ENCODE results near the gene PTPRN2. TPM values are rescaled to one million over a fixed set of nuclear protein-coding genes. Genes with fewer than 3 reads are reported as not detected.

The PTPRN2 gene
- total RNA-seq, 1 experiment from 2014 or later = 1.7 TPM

- H3K4me2 ChIP-seq (ENCODE audit: low read depth, low read length, poor library complexity, severe bottlenecking) = no peak overlapping the region
- H3K36me3 ChIP-seq (ENCODE audit: insufficient read depth, low read length) = no peaks in the 10 kb centered on the region
Measured at GRCh38 chr7:157991761-157992160, 595.9 kb downstream of the PTPRN2 start.

DNA sequence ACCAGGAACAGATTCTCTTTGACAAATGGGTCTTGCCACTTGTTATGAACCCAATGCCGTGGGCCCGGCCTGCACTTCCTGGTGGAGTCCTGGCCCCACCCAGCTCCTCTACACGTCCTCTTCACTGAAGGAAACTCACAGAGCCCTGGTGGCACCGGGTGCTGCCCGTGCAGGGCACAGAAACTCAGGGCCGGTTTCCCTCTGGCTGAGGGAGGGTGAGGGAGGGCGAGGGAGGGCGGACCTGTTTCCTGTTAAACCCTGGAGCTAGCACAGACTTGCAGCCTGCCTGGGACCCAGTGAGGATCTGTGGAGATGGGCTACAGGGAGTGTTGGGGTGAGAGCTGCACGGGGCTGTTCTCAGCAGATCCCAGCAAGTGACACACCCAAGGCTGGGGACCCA lies 596.3 kb downstream of the PTPRN2 start:
- H3K79me2 ChIP-seq (ENCODE audit: low read length) = no peaks in the 10 kb centered on the region
- H3K4me1 ChIP-seq (ENCODE audit: low read length) = no peaks in the 10 kb centered on the region
- H2AFZ ChIP-seq (ENCODE audit: low read length) = no peak overlapping the region
- no peak overlapping the region for H3K27ac ChIP-seq (ENCODE audit: low read length)
- no peak overlapping the region for H3K4me3 ChIP-seq (ENCODE audit: low read length)
- no peaks in the 10 kb centered on the region for H3K9me2 ChIP-seq (replicated peaks; ENCODE audit: insufficient read depth, low read length)
- H3K36me3 ChIP-seq (ENCODE audit: insufficient read depth, low read length) = no peaks in the 10 kb centered on the region
- no peaks in the 10 kb centered on the region for H3K9me3 ChIP-seq (ENCODE audit: low read length)
- H3K27me3 ChIP-seq (ENCODE audit: low read length) = no peaks in the 10 kb centered on the region
- DNase-seq = no peak
- H3K9ac ChIP-seq (ENCODE audit: low read length) = no peak overlapping the region
- no peak overlapping the region for H3K4me2 ChIP-seq (ENCODE audit: low read depth, low read length, poor library complexity, severe bottlenecking)
- H4K20me1 ChIP-seq (ENCODE audit: insufficient read depth, low read depth, low read length) = no peaks in the 10 kb centered on the region

More at GRCh38 chr7:157991761-157992160, 595.9 kb downstream of the PTPRN2 start:
- Histone ChIP-seq H3K4me3 (ENCODE audit: low read length) (no peak overlapping the region), H3K27ac (ENCODE audit: low read length) (no peak overlapping the region), H2AFZ (ENCODE audit: low read length) (no peak overlapping the region), H3K9ac (ENCODE audit: low read length) (no peak overlapping the region), H3K9me2 (replicated peaks; ENCODE audit: insufficient read depth, low read length) (no peaks in the 10 kb centered on the region), H4K20me1 (ENCODE audit: insufficient read depth, low read depth, low read length) (no peaks in the 10 kb centered on the region), H3K27me3 (ENCODE audit: low read length) (no peaks in the 10 kb centered on the region), H3K4me1 (ENCODE audit: low read length) (no peaks in the 10 kb centered on the region), H3K9me3 (ENCODE audit: low read length) (no peaks in the 10 kb centered on the region), H3K79me2 (ENCODE audit: low read length) (no peaks in the 10 kb centered on the region)
- DNase-seq = no peak

DNA sequence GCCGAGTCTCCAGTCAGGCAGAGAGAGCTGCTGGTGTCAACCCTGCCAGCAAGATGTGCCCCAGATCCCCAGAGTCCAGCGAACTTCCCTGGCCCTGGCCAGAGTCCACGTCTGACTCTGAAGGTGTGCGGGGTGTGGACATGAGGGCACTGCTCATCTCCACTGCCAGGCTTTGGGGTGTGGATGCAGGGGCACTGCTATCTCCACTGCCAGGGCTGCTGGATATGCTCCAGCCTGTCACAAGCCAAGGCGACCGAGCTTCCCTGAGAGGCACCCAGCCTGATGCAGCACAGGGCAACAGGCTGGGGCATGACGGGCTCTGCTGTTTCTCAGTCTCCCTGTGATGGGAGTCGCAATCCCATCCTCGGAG lies 596.8 kb downstream of the PTPRN2 start:
- Histone ChIP-seq H3K36me3 (ENCODE audit: insufficient read depth, low read length) (no peaks in the 10 kb centered on the region), H3K4me3 (ENCODE audit: low read length) (no peak overlapping the region), H3K27ac (ENCODE audit: low read length) (no peak overlapping the region), H2AFZ (ENCODE audit: low read length) (no peak overlapping the region), H4K20me1 (ENCODE audit: insufficient read depth, low read depth, low read length) (no peaks in the 10 kb centered on the region), H3K27me3 (ENCODE audit: low read length) (no peaks in the 10 kb centered on the region), H3K79me2 (ENCODE audit: low read length) (no peaks in the 10 kb centered on the region), H3K9me3 (ENCODE audit: low read length) (no peaks in the 10 kb centered on the region), H3K4me2 (ENCODE audit: low read depth, low read length, poor library complexity, severe bottlenecking) (no peak overlapping the region), H3K9ac (ENCODE audit: low read length) (no peak overlapping the region), H3K4me1 (ENCODE audit: low read length) (no peaks in the 10 kb centered on the region), H3K9me2 (replicated peaks; ENCODE audit: insufficient read depth, low read length) (no peaks in the 10 kb centered on the region)
- DNase-seq = no peak

GRCh38 chr7:157990226-157990880 lies 597.3 kb downstream of the PTPRN2 start:
- H3K9me3 ChIP-seq (ENCODE audit: low read length) = no peaks in the 10 kb centered on the region
- no peak overlapping the region for H2AFZ ChIP-seq (ENCODE audit: low read length)
- H3K9ac ChIP-seq (ENCODE audit: low read length) = no peak overlapping the region
- H3K4me2 ChIP-seq (ENCODE audit: low read depth, low read length, poor library complexity, severe bottlenecking) = no peak overlapping the region
- H3K4me1 ChIP-seq (ENCODE audit: low read length) = no peaks in the 10 kb centered on the region
- no peaks in the 10 kb centered on the region for H3K36me3 ChIP-seq (ENCODE audit: insufficient read depth, low read length)
- H3K79me2 ChIP-seq (ENCODE audit: low read length) = no peaks in the 10 kb centered on the region
- H3K27me3 ChIP-seq (ENCODE audit: low read length) = no peaks in the 10 kb centered on the region
- H3K27ac ChIP-seq (ENCODE audit: low read length) = no peak overlapping the region
- no peaks in the 10 kb centered on the region for H4K20me1 ChIP-seq (ENCODE audit: insufficient read depth, low read depth, low read length)
- no peak for DNase-seq
- no peak overlapping the region for H3K4me3 ChIP-seq (ENCODE audit: low read length)
- H3K9me2 ChIP-seq (replicated peaks; ENCODE audit: insufficient read depth, low read length) = no peaks in the 10 kb centered on the region

- Histone ChIP-seq H3K9me3 (ENCODE audit: low read length) (no peaks in the 10 kb centered on the region), H3K9ac (ENCODE audit: low read length) (no peak overlapping the region), H3K27ac (ENCODE audit: low read length) (no peak overlapping the region), H3K36me3 (ENCODE audit: insufficient read depth, low read length) (no peaks in the 10 kb centered on the region), H2AFZ (ENCODE audit: low read length) (no peak overlapping the region), H4K20me1 (ENCODE audit: insufficient read depth, low read depth, low read length) (no peaks in the 10 kb centered on the region), H3K4me1 (ENCODE audit: low read length) (no peaks in the 10 kb centered on the region), H3K4me2 (ENCODE audit: low read depth, low read length, poor library complexity, severe bottlenecking) (no peak overlapping the region), H3K27me3 (ENCODE audit: low read length) (no peaks in the 10 kb centered on the region), H3K9me2 (replicated peaks; ENCODE audit: insufficient read depth, low read length) (no peaks in the 10 kb centered on the region), H3K4me3 (ENCODE audit: low read length) (no peak overlapping the region), H3K79me2 (ENCODE audit: low read length) (no peaks in the 10 kb centered on the region)
- DNase-seq = no peak
Measured at GRCh38 chr7:157989589-157989988, 598.0 kb downstream of the PTPRN2 start.

GRCh38 chr7:157987906-157988305 lies 599.7 kb downstream of the PTPRN2 start:
- H3K4me3 ChIP-seq (ENCODE audit: low read length) = no peak overlapping the region
- H4K20me1 ChIP-seq (ENCODE audit: insufficient read depth, low read depth, low read length) = no peaks in the 10 kb centered on the region
- no peaks in the 10 kb centered on the region for H3K36me3 ChIP-seq (ENCODE audit: insufficient read depth, low read length)
- no peaks in the 10 kb centered on the region for H3K27me3 ChIP-seq (ENCODE audit: low read length)
- H2AFZ ChIP-seq (ENCODE audit: low read length) = no peak overlapping the region
- no peaks in the 10 kb centered on the region for H3K9me2 ChIP-seq (replicated peaks; ENCODE audit: insufficient read depth, low read length)
- H3K79me2 ChIP-seq (ENCODE audit: low read length) = no peaks in the 10 kb centered on the region
- H3K4me2 ChIP-seq (ENCODE audit: low read depth, low read length, poor library complexity, severe bottlenecking) = no peak overlapping the region
- no peak overlapping the region for H3K9ac ChIP-seq (ENCODE audit: low read length)
- H3K4me1 ChIP-seq (ENCODE audit: low read length) = no peaks in the 10 kb centered on the region
- H3K9me3 ChIP-seq (ENCODE audit: low read length) = no peaks in the 10 kb centered on the region
- H3K27ac ChIP-seq (ENCODE audit: low read length) = no peak overlapping the region
- no peak for DNase-seq

GRCh38 chr7:157986051-157986450 lies 601.6 kb downstream of the PTPRN2 start:
- no peaks in the 10 kb centered on the region for H3K36me3 ChIP-seq (ENCODE audit: insufficient read depth, low read length)
- H3K4me3 ChIP-seq (ENCODE audit: low read length) = no peak overlapping the region
- no peak for DNase-seq
- no peaks in the 10 kb centered on the region for H4K20me1 ChIP-seq (ENCODE audit: insufficient read depth, low read depth, low read length)
- no peaks in the 10 kb centered on the region for H3K79me2 ChIP-seq (ENCODE audit: low read length)
- H3K9me2 ChIP-seq (replicated peaks; ENCODE audit: insufficient read depth, low read length) = no peaks in the 10 kb centered on the region
- no peak overlapping the region for H2AFZ ChIP-seq (ENCODE audit: low read length)
- no peak overlapping the region for H3K9ac ChIP-seq (ENCODE audit: low read length)
- no peak overlapping the region for H3K27ac ChIP-seq (ENCODE audit: low read length)
- H3K27me3 ChIP-seq (ENCODE audit: low read length) = no peaks in the 10 kb centered on the region
- H3K9me3 ChIP-seq (ENCODE audit: low read length) = no peaks in the 10 kb centered on the region
- no peak overlapping the region for H3K4me2 ChIP-seq (ENCODE audit: low read depth, low read length, poor library complexity, severe bottlenecking)
- no peaks in the 10 kb centered on the region for H3K4me1 ChIP-seq (ENCODE audit: low read length)

DNA sequence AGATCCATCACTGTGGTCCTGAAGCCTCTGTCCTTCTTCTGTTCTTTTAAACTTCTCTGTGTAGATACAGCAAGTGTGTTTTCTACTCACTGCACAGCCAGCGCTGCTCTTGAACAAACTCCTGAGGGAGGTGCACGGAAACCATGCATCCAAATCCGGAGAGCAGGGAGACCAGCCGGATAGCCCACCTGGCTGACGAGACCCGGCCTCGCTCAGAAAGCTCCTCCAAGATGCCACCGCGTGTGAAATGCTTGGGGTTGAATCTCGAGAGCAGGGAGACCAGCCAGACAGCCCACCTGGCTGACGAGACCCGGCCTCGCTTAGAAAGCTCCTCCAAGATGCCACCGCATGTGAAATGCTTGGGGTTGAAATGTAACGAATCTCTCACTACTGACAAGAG lies 602.0 kb downstream of the PTPRN2 start:
- no peak overlapping the region for H3K4me2 ChIP-seq (ENCODE audit: low read depth, low read length, poor library complexity, severe bottlenecking)
- H2AFZ ChIP-seq (ENCODE audit: low read length) = no peak overlapping the region
- no peaks in the 10 kb centered on the region for H4K20me1 ChIP-seq (ENCODE audit: insufficient read depth, low read depth, low read length)
- H3K79me2 ChIP-seq (ENCODE audit: low read length) = no peaks in the 10 kb centered on the region
- H3K4me1 ChIP-seq (ENCODE audit: low read length) = no peaks in the 10 kb centered on the region
- no peaks in the 10 kb centered on the region for H3K36me3 ChIP-seq (ENCODE audit: insufficient read depth, low read length)
- H3K9me3 ChIP-seq (ENCODE audit: low read length) = no peaks in the 10 kb centered on the region
- H3K27ac ChIP-seq (ENCODE audit: low read length) = no peak overlapping the region
- no peaks in the 10 kb centered on the region for H3K27me3 ChIP-seq (ENCODE audit: low read length)
- H3K4me3 ChIP-seq (ENCODE audit: low read length) = no peak overlapping the region
- DNase-seq = no peak
- H3K9me2 ChIP-seq (replicated peaks; ENCODE audit: insufficient read depth, low read length) = no peaks in the 10 kb centered on the region
- no peak overlapping the region for H3K9ac ChIP-seq (ENCODE audit: low read length)
